Fibroblast of the conjunctiva (primary cell): Measurements from ENCODE around the gene EEF1G.
"Not testable (repeated sequence)": the region's sequence is repeated elsewhere in the genome, so short reads cannot be mapped to it uniquely, and the experiment has no call there.

Experiments used
- DNase-seq: peaks from one replicate; pipeline ENCODE4 v3.0.0-alpha.2; 2010; ENCODE audit warnings: low read depth

Gene EEF1G

DNA sequence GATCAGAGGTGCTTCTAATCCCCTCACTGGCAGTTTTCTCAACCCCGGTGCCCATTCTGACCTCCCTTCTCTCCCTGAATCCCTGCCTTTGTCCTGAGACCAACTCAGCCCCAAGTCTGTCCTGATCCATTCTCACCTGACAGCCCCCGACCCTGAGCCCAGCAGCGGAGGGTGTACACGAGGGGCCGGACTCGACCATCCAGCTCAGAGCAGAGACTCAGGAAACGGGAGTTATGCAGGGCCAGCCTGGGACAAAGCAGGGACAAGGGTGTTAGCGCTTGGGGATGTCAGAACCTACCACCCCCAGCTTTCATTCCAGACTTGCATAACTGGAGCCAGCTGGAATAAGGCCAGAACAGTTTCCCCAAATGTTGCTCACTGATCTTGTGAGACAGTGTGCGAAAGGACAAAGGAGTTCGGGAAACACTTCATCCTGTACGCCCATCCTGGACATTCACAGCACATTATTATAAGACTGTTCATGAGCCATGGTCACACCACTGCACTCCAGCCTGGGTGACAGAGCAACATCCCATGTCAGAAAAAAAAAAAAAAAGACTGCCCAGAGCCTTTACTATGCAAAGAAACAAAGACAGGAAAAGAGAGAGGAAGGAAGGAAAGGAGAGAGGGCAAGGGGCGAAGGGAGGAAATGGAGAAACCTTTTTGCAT is 3.5 kb upstream of the EEF1G start:
- DNase-seq: no peak

DNA sequence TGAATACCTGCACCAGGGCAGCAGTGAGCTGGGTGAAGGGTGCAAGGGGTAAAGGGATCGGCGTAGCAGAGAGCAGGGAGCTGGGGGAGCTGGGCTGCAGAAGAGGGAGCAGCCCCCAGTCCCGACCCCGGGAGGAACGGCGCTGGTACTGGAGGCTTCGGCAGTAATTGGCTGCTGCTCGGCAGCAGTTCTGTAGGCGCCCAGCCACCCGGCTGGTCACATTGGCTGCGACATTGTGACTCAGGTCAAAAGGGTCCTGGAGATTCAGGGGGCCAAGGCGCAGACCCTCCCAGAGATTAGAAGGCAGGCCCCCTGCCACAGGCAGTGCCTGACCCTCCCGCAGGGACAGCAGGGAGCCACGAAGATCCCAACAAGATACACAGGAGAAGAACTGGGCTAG is 2.1 kb upstream of the EEF1G start:
- DNase-seq: no peak

DNA sequence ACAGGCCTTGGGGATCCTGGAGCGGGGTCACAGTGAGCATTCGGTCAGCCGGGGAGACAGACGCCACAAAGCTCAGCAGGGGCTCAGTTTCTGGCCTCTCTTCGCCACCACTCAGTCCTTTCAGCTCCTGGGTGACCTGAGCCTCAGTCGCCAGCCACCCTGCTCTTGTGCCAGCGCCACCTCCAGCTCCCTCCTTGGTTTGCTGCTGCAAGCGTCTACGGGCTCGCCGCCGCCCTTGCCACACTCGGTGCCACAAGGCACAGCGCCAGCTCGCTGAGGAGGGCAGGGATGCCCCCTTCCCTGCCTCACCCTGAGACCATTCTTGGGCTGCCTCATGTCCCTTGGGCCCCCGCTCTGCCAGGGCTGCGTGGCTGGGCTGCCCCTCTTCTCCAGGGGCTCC is 1.5 kb upstream of the EEF1G start:
- DNase-seq: no peak

DNA sequence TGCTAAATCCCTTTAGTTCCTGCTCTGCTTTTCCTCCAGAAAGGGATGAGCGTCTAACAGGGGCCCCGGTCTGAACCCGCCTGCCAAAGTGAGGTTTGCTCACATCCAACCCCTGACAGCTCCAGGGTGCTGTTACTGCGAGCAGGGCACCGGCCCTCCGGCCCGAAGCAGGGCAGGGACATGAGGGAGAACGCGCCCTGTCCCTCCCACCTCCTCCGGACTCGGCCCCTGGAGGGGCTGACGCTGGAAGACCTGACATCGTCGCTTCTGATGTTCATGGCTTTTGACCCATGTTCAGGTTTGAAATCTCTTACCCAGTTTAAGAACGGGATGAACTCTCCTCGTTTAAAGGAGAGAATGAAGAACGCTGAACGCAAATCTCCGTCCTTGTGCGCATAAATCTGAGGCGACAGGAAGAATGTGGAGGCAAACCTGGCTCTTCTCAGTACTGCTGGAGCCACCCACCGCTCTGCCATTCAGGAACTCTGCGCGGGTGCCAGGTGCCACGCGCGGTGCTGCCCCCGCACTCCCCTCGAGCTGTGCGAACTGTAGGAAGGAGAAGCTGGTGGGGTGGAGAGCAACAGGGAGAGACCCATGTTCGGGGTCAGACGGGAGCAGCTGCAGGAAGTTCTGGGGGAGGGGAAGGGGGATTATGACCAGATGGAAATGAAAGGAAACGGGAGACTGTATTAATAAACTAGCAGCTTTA is 826 bp upstream of the EEF1G start:
- no peak for DNase-seq

DNA sequence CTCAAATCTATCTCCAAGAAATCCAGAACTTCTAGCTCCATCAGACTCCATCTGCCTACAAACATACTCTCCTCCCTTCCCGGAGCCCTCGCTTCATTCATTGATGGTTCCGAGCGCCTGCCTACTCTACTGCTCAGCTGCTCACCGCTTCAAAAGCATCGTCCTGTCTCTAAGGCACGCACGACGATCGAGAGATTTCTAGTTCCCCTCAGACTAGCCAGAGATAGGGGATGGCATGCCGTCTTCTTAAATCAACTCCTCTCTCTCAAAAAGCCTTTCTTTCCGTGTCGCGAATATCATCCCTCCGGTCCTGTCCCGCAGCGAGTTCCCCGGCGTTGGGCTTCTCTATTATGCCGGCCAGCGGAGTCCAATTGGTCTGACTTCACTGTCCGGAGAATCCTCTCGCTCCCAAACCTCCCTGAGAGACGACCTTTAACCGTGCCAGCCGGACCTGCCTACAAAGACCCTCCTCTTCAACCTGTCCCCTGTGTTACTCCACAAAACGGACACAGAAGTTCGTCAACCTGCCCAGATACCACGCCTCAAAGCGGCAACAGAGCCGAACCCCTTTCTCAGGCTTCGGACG is 592 bp downstream of the EEF1G start:
- no peak for DNase-seq

DNA sequence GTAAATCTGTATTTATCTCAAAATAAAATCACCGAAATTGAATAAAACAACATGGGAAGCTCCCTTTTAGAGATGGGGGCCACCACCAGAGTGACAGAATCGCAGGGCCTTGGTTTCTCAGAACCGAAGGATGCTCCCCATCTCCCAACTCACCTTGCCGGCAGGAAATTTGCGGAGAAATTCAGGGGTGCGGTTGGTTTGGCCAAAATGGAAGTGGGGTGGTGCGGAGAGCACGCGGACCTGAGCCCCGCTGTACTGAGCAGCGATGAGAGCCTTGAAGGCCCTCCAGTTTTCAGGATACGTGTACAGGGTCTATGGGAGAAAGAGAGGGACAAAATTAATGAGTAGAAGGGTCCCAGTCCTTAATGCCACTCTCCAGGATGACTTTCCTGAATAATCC is 1.3 kb downstream of the EEF1G start:
- no peak for DNase-seq

DNA sequence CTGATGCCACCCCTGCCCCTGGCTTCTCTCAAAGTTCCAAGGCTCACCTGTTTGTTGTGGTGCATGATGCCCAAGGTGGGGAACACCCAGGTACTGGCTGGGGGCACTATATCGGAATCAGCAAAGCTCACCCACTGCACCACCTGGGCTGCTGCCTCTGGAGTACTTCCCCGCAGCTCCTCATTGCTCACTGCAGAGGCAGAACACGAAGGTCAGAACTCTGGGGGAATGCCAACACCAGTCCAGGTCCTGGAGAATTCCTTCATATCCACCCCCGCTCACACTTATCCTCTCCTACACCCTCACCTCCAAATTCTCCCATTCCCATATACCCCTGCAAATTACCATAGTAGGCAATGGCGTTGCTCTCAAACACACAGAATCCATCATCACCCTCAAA is 2.2 kb downstream of the EEF1G start:
- not testable (repeated sequence) for DNase-seq

DNA sequence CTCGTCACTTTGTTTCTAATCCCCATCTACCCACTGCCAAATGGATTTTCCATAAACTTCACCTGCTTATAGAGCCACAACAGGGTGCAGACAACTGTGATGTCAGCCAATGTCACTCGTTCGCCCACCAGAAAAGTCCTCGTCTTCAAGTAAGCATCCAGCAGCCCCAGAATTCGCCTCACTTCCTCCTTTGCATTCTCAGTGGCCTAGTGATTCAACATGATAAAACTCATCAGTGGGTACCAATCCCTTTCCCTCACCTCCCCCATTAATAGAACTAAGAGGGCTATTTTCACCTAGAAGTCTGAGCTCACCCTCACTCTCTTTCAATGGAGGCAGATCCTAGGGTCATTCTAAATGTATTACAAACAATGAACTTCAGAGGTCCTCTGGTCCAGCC is 2.8 kb downstream of the EEF1G start:
- not testable (repeated sequence) for DNase-seq

DNA sequence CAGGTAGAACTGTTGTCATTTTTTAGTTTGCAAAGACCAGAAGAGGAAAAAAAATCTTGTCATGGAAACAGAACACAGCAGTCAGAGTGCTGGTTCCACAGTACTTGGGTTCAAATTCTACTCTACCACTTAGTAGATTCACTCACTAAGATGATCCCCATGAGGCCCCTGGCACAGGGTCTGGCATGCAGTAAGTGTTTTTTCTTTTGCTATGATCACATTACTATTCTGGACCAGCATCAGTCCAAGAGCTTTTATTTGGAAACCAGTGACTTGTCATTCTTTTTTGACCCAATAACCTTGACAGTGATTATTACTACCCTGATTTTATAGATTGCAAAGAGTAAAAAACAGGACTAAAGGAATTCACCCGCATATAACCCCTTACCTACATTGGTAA is 4.1 kb downstream of the EEF1G start:
- DNase-seq: no peak

DNA sequence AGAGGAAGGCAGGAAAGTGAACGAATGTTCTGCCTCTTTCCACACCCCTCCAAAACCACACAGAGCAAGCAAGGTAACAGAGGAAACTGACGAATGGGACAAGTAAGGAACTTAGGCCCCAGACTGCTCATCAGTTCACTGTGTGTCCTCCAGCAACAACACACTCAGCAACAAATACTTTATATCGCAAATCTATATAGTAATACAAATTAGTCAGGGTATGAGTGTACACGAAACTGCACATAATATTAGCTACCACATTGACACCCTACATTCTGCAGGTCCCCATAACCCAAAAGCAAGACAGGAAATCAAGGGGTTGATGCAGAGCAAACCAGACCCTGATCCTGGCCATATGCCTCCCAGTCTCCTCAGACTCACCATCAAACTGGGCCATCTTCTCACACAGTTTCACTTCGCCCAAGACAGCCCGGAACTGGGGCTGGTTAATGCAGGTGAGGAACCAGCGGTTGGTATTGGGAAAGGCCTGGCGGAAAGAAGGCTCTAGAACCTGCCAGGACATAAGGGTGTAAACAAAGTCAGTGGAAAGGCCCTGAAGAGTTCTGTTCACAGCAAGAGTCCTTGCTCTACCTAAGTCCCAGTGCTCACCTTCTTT is 6.6 kb downstream of the EEF1G start:
- DNase-seq: no peak

DNA sequence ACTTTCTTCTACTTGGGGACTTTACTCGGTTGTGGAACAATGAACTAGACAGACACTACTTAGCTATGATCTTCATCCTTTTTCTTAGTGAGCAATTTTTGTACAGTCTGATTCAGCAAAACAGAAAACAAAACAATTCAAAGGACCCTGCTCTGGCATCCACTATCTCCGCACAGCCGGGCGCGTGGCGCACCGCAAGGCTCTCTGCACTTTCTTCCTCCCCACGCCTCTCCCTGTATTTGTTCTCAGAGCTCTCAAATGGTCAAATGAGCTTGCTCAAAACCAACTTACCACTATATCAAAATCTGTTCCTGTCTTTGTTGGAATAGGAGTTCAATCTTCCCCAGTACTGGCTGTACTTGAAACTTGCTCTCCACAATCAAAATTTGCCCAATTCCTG is 7.4 kb downstream of the EEF1G start:
- no peak for DNase-seq

DNA sequence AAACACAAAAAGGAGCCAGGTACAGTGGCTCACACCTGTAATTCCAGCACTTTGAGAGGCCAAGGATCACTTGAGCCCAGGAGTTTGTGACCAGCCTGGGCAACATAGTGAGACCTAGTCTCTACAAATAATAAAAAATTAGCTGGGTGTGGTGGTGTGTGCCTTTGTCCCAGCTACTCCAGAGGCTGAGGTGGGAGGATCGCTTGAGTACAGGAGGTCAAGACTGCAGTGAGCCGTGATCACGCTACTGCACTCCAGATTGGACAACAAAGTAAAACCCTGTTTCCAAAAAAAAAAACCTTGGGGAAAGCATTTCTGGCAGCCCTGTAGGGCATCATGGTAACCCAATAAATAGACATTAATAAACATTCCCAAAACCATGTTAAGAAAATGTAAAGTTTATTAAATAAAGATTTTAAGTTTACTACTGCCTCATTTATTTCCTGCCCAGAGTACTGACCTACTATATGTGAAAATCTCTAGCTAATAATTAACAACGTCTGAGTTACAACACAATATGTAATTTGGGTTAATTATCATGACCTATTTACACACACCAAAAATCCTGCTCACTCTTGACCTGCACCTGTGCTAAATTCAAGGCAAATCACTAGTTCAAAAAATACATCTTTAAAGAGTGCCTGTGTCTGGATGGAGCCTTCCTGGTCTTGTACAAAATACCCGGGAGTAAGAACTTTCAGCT is 8.4 kb downstream of the EEF1G start:
- DNase-seq: no peak

DNA sequence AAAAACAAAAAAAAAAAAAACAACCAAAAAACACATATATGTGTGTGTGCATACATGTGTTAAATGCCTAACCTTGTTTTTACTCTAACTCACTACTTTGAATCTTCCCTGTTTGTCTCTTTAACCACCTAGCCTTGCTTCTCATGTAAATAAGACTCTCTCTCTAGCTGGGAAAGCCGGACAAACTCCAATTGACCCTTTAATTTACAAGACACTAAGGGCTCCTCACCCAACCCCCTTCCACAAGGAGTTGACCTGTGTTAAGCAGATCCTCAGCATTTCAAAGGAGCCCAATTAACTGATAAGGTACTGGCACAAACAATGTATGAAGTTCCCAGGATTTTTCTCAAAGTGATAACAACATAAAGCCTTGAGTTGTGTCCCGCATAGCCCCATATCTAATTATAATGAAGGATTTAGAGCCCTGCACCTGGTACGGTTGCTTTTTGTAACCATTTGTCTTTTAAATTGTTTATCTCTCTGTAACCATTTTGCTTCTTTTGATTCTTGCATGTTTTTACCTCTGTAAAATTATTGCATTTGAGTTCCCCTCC is 11.9 kb downstream of the EEF1G start:
- not testable (repeated sequence) for DNase-seq

DNA sequence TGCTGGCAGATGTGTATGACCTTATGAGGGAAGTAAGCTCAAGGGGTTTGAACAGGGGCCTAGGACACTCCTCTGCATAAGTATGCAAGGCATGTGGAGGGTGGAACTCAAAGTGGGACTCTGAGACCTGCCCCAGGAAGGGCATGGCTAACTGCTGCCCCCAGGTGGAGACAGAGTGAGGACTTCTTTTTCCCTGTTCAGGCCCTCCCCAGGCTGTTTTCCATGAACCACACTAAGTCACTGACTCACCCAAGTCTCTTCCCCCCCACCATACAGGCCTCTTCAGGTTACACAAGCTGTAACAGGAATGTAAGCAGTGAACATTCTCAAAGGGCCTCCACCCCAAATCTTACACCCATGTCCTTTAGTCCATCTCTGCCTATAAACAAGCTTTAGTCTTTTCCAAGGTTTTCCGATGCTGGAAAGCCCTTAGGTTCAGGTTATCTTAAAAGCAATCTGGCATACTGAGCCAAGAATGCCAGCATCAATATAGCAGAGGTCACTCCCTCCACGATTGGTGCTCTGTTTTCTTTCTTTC is 13.1 kb downstream of the EEF1G start:
- peak; percentile 97 for DNase-seq

DNA sequence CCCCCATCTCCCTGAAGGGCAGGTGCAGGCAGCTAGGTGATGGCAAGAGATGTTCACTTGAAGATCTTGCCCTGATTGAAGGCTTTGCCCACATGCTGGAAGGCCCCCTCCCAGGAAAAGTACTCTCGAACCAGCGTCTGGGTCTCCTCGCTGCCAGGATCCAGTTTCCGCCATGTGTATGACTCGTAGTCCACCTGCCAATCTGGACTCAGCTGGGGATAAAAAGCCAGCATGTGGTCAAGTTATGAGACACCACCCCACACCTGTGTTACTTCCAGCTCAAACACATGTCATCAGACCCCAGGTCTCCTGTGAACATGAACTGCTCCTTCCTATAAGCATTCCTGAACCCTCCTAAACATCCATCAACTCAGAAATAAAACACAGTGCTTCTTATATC is 14.1 kb downstream of the EEF1G start:
- DNase-seq: not testable (repeated sequence)

DNA sequence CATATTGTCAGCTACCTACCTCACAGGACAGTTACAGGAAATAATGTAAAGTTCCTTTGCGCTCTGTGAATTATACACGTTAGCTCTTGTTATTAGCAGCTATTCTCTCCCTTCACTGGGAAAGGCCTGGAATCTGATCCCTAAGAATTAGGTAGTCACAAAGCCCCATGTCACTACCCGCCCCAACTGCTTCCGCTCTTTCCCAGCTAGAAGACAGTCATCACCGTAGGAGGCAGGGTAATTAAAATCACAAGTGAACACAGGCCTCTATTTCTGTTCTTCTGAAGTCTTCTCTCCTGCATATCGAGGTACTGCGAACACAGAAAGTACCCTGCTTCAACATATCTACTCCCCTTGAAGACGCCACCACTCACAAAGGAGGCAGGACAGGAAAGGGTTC is 14.5 kb downstream of the EEF1G start:
- no peak for DNase-seq

DNA sequence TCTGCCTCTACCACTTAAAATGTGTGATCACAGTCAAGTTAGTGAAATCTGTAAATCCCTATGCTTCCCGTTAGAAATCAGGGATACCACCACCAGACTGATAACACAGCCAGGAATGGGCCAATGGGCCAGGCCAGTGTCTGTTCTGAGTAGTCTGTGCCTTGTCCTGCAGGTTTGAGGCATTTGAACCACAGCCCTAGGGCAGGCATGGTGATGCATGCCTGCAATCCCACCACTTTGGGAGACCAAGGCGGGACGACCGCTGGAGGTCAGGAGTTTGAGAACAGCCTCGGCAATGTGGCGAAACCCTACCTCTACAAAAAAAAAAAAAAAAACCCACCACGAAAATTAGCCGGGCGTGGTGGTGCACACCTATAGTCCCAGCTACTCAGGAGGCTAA is 15.0 kb downstream of the EEF1G start:
- no peak for DNase-seq

DNA sequence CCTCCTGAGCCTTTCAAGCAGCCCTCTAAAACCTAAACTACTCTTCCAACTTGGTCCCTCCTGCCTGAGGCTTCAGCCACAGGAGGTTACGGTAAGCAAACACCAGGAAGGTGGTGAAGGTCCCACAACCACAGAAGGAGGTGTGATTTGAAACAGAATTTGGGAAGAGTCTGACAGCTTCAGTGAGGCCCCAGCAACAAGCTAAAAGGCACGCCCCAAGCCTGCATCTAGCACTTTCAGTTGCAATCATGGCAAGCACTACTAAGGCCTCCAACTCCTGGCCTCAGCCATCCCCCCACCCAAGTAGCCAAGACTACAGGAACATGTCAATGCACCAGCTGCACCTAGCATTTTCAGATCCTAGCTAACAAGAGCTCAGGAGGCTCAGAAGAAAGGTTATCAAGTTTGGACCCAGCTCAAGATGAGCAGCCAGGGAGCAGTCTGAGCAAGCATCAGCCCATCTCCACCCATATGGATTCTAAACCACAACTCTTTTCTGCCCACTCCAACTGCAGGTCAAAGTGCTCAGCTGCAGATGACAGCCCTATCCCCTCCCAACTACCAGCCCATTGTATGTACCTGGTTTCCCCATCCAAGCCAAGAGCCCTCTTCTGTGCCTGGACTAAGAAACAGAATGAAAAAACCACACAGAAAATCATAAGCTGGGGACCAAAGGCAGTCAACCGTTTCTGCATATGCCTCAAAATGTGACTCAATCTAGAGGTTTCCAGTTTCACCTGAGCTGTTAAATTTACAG is 16.6 kb downstream of the EEF1G start:
- DNase-seq: no peak

DNA sequence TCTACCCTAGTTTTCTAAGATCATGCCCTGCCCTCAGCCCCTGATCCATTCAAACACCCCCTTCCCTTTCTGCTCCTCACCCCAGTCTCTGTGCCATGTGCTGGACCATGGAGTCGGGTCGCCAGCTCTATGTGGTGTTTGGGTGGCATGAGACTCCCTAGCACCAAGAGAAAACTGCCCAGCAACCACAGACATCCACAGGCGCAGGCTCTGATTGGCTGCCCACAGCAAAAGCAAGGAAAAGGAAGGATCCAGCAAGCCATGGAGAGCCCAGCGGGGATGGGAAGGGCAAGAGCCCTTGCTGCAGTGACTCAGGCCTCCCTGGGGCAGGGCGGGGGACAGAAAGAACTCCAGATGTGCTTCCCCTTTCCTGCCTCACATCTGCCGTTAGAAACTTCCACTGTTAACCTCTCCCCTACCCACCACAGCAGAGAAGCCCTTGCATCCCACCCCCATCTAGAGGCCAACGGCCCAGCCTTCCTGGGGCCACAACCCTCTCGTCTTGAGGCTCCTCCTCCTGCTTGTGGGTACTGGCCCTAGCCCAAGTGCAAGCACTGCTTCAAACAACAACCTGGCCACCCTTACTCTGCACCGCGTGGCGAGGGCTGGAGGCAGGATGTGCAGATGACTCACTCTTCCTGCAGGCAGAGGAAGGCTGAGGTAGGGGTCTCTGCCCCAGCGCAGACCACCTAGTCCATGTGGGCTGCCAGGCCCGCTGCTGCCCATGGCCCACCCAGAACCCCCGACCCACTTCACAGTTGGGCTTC is 17.4 kb downstream of the EEF1G start:
- peak; percentile 97 for DNase-seq

DNA sequence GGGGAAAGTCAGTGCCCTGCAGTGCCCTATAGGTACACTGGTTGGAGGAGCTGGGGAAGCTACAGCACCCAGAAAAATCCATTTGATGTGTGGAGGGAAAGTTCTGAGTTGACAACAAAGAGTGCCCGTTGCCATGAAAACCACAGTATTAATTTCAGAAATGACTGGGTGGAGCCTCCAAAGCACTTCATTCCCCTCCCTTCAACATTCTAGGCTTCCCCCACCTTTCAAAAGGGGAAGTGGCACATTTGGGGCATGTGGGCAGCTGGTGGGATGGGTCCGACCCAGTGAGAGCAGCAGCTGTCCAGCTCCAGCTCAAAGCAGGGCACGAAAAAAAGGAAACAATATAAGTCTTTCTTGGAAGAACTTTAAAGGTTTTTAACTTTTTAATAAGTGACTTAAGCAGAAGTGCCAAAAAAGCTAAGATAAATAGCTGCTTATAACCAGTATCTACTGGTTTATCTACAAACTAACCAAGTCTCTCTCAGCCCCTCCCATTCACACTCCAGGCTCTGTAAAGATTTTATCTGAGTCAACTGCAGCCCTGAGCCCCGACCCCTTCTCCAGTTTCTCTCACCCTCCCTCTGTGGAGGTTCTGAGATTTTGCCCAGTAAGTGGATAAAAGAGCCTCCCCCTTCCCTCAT is 18.1 kb downstream of the EEF1G start:
- peak; percentile 63 for DNase-seq
